GM12878 (cell line): Measurements from ENCODE around the gene MRGPRX4. TPM values are rescaled to one million over a fixed set of nuclear protein-coding genes. Genes with fewer than 3 reads are reported as not detected.
"Not testable (repeated sequence)": the region's sequence is repeated elsewhere in the genome, so short reads cannot be mapped to it uniquely, and the experiment has no call there.

Experiments
- ATAC-seq: fragments of 200-7000 bp; cut with Tn5 transposase; 3 replicates; pipeline ENCODE4 v1.9.1; 2020; ENCODE audit warnings: mild to moderate bottlenecking, moderate library complexity
- Bru-seq: library from RNA; stranded (reverse); fragments of 400-500 nt; gene quantifications from one replicate; lab custom pipeline; 2021; lab: Mats Ljungman, UMichigan
- BruChase-seq, 2 experiments: library from RNA; stranded (reverse); fragments of 400-500 nt; gene quantifications; one replicate each; lab custom pipeline; 2021; lab: Mats Ljungman, UMichigan
- BruUV-seq: library from RNA; stranded (reverse); fragments of 400-500 nt; replicated peaks from 2 replicates; lab custom pipeline; 2021; lab: Mats Ljungman, UMichigan
- CTCF ChIA-PET: fragments of 300-600 bp; sonication (Branson Sonifier 250); formaldehyde crosslinking; extraction: SDS; loops from one replicate; lab custom pipeline; 2021; ENCODE audit warnings: inconsistent platforms; lab: Yijun Ruan, JAX
- POLR2A ChIA-PET: fragments of 350-600 bp; formaldehyde crosslinking; extraction: SDS; loops from one replicate; lab custom pipeline; 2021; ENCODE audit warnings: inconsistent platforms; lab: Charles Lee
- RAD21 ChIA-PET: fragments of 300-600 bp; sonication (Branson Sonifier 250); formaldehyde crosslinking; loops from one replicate; lab custom pipeline; 2023; ENCODE audit warnings: antibody characterized with exemption; ENCODE audit not compliant: unreplicated experiment; lab: Charles Lee
- SMC1A ChIA-PET: fragments of 300-600 bp; sonication (Branson Sonifier 250); formaldehyde crosslinking; loops from one replicate; lab custom pipeline; 2023; ENCODE audit not compliant: unreplicated experiment, uncharacterized antibody; lab: Charles Lee
- DNase-seq: peaks from one replicate; pipeline ENCODE4 v3.0.0-alpha.2; 2011; ENCODE audit warnings: low read depth, low spot score
- FAIRE-seq: peaks from 3 replicates; lab custom pipeline; 2011; peaks lifted over from hg19 to GRCh38; lab: Jason Lieb, UNC
- H2AFZ ChIP-seq: 2 replicates; pipeline ENCODE4 v1.6.0; 2011; ENCODE audit warnings: low read depth, low read length, control low read depth; ENCODE audit not compliant: control insufficient read depth
- H3K27ac ChIP-seq: 2 replicates; pipeline ENCODE4 v1.5.1; 2011; ENCODE audit warnings: control low read depth; ENCODE audit not compliant: control insufficient read depth, insufficient read depth
- H3K27me3 ChIP-seq, 2 experiments: replicated peaks in 1 of 2; 2 replicates each; pipeline versions ENCODE4 v1.6.0 to v1.6.1; 2011; ENCODE audit warnings: low read length in 1 of 2; ENCODE audit not compliant: control insufficient read depth in 2 of 2, insufficient read depth in 2 of 2
- H3K36me3 ChIP-seq, 2 experiments: 2 replicates each; pipeline ENCODE4 v1.5.1; 2011; ENCODE audit warnings: low read length in 1 of 2; ENCODE audit not compliant: control insufficient read depth in 2 of 2, insufficient read depth in 2 of 2
- H3K4me1 ChIP-seq: 2 replicates; pipeline ENCODE4 v1.6.1; 2011; ENCODE audit warnings: mild to moderate bottlenecking, low read length, moderate library complexity, mixed read lengths; ENCODE audit not compliant: control insufficient read depth, insufficient read depth
- H3K4me2 ChIP-seq: 2 replicates; pipeline ENCODE4 v1.6.0; 2011; ENCODE audit warnings: control low read depth; ENCODE audit not compliant: control insufficient read depth, insufficient read depth
- H3K4me3 ChIP-seq: fragments of 200-600 bp; sonication (generic); 2 replicates; pipeline ENCODE4 v1.5.1; 2016
- H3K79me2 ChIP-seq: 2 replicates; pipeline ENCODE4 v1.6.0; 2011; ENCODE audit warnings: low read length; ENCODE audit not compliant: control insufficient read depth, insufficient read depth
- H3K9ac ChIP-seq: 2 replicates; pipeline ENCODE4 v1.8.0; 2011; ENCODE audit warnings: low read length, control low read depth, mixed read lengths; ENCODE audit not compliant: control insufficient read depth, insufficient read depth
- H3K9me3 ChIP-seq: replicated peaks from 3 replicates; pipeline ENCODE4 v1.5.1; 2011; ENCODE audit warnings: mild to moderate bottlenecking, low read length; ENCODE audit not compliant: control insufficient read depth, insufficient read depth
- H4K20me1 ChIP-seq: 2 replicates; pipeline ENCODE4 v1.6.0; 2011; ENCODE audit not compliant: control insufficient read depth, insufficient read depth
- BHLHE40 ChIP-seq, 2 experiments: fragments of 450-650 bp in 1 of 2; IDR thresholded peaks; 2 replicates each; pipeline ENCODE4 v1.6.1; 2011 to 2017; ENCODE audit warnings: low read depth in 2 of 2, borderline replicate concordance in 1 of 2, improper control_type of control experiment in 1 of 2, low read length in 1 of 2, mild to moderate bottlenecking in 1 of 2
- HCFC1 ChIP-seq: fragments of 150-350 bp; IDR thresholded peaks from 2 replicates; pipeline ENCODE4 v1.6.1; 2014; ENCODE audit warnings: low read length
- NFXL1 ChIP-seq: fragments of 450-650 bp; IDR thresholded peaks from 2 replicates; pipeline ENCODE4 v1.6.1; 2017; ENCODE audit warnings: antibody characterized with exemption, mild to moderate bottlenecking, borderline replicate concordance
- NFYA ChIP-seq: IDR thresholded peaks from 2 replicates; pipeline ENCODE4 v1.6.1; 2011; ENCODE audit warnings: low read depth, mild to moderate bottlenecking, low read length, improper control_type of control experiment, borderline replicate concordance
- SIN3A ChIP-seq: IDR thresholded peaks from 2 replicates; pipeline ENCODE4 v1.6.1; 2012; ENCODE audit warnings: low read depth, low read length, improper control_type of control experiment
- STAT3 ChIP-seq: IDR thresholded peaks from 2 replicates; pipeline ENCODE4 v1.6.1; 2011; ENCODE audit warnings: low read depth, low read length, improper control_type of control experiment
- WGBS: methylation state at CpG from one replicate; pipeline ENCODE4 v1.1.6; 2016; ENCODE audit warnings: low lambda C conversion rate; ENCODE audit not compliant: insufficient replicate concordance, insufficient coverage; ENCODE audit errors: missing lambda C conversion rate; 5-methylcytosine and 5-hydroxymethylcytosine counted together
- in situ Hi-C: fragments of 300-500 bp; cut with MboI; formaldehyde crosslinking; loops from 9 replicates; pipeline ENCODE4 v1.14.3; 2018; ENCODE audit warnings: mixed read lengths
- intact Hi-C: fragments of 100-400 bp; cut with micrococcal nuclease; formaldehyde crosslinking; loops from one replicate; pipeline ENCODE4 v1.14.2; 2022; ENCODE audit not compliant: unreplicated experiment
- long read RNA-seq, 2 experiments: library from polyadenylated mRNA; unstranded; transcript quantifications; one replicate each; pipeline ENCODE4 v2.0.0, GENCODE V29; 2019 to 2020
- polyA minus RNA-seq, 3 experiments: library from RNA; depleted of rRNA, polyadenylated mRNA; stranded (reverse); fragments of >200 nt; gene quantifications; 2 replicates each; pipeline ENCODE4 v1.2.3, GENCODE V29; 2011
- polyA plus RNA-seq, 11 experiments: library from polyadenylated mRNA; depleted of rRNA in 4 of 11; unstranded in 6 of 11; stranded (reverse) in 5 of 11; fragments of >200 nt; fragmentation: Nextera tagmentation in 4 of 11; fragmentation: Illumina TruSeq in 1 of 11; extraction: Ambion mirVana in 4 of 11; extraction: Trizol in 1 of 11; gene quantifications; 1 replicate in 1 of 11; 2 replicates in 10 of 11; pipeline versions ENCODE4 v1.2.1 to v1.2.3, GENCODE V29; 2011 to 2016; ENCODE audit warnings: inconsistent platforms in 2 of 11, missing spikeins in 2 of 11, low read depth in 1 of 11
- total RNA-seq, 4 experiments: library from RNA; depleted of rRNA in 3 of 4; stranded (reverse); fragments of >200 nt in 3 of 4; fragmentation: Illumina TruSeq in 1 of 4; extraction: Trizol in 1 of 4; gene quantifications; 2 replicates each; pipeline versions ENCODE4 v1.2.1 to v1.2.3, GENCODE V29; 2013 to 2021
- TF ChIP-seq, protein P1 (sequence below): IDR thresholded peaks from 2 replicates; pipeline ENCODE4 v1.6.1; 2011; ENCODE audit warnings: borderline replicate concordance, low read depth, mild to moderate bottlenecking, moderate library complexity, low read length; ENCODE audit not compliant: insufficient read depth, poor library complexity, severe bottlenecking

The MRGPRX4 gene
- total RNA-seq (2013; cell fraction: nucleolus; rRNA removed): not detected in 2 replicates
- total RNA-seq (2014; rRNA removed) (not detected in 2 replicates), total RNA-seq (2014; rRNA removed; fragmentation: Illumina TruSeq; extraction: Trizol) (not detected in 2 replicates), total RNA-seq (2021) (not detected in 2 replicates), polyA plus RNA-seq (2011; rRNA removed) (not detected in 2 replicates), polyA plus RNA-seq (2014; fragmentation: Illumina TruSeq; extraction: Trizol) (not detected in 2 replicates), polyA plus RNA-seq (2014; fragmentation: Nextera tagmentation; extraction: Ambion mirVana) (not detected), polyA plus RNA-seq (2014; rRNA removed) (not detected in 2 replicates), polyA plus RNA-seq (2016; fragmentation: Nextera tagmentation; extraction: Ambion mirVana) (not detected), polyA minus RNA-seq (2011; rRNA and poly(A)+ RNA removed) (not detected in 2 replicates), Bru-seq, nascent RNA (not detected), BruChase-seq, experiment 1, labeled RNA remaining after a 6-hour chase (not detected), BruChase-seq, experiment 2, labeled RNA remaining after a 2-hour chase (not detected)
- not detected for polyA plus RNA-seq (2011; ENCODE audit: low read depth)
- polyA plus RNA-seq (2011; cell fraction: cytosol; rRNA removed): not detected in 2 replicates
- polyA plus RNA-seq (2011; cell fraction: nucleus; rRNA removed): not detected in 2 replicates
- not detected in 2 replicates for polyA plus RNA-seq (2012)
- polyA minus RNA-seq (2011; cell fraction: cytosol; rRNA and poly(A)+ RNA removed): not detected in 2 replicates
- polyA minus RNA-seq (2011; cell fraction: nucleus; rRNA and poly(A)+ RNA removed): not detected in 2 replicates
- long read RNA-seq, experiment 1: 0 reads
- long read RNA-seq, experiment 2: 0 reads

- in situ Hi-C loops: no loop called here
- CTCF ChIA-PET: interaction anchor here (0.7 kb wide), 1 partner anchor 1377 kb away, joined by 3 read pairs; no protein-coding TSS in a partner anchor
Measured at GRCh38 chr11:18172666-18173065, at the start of gene MRGPRX4. TSS of gene MRGPRX4 (plus strand) at chr11:18172837. CDS start at chr11:18173257, 420 bp downstream.

GRCh38 chr11:18131115-18131514 is 41.5 kb upstream of the MRGPRX4 start:
- H3K4me3 ChIP-seq, H2AFZ ChIP-seq, H3K27me3 ChIP-seq, H4K20me1 ChIP-seq, H3K9ac ChIP-seq, ATAC-seq, H3K4me2 ChIP-seq, SMC1A ChIA-PET, H3K36me3 ChIP-seq, H3K4me1 ChIP-seq, H3K27ac ChIP-seq, FAIRE-seq, DNase-seq, RAD21 ChIA-PET, intact Hi-C loops, BruUV-seq, H3K79me2 ChIP-seq, in situ Hi-C loops, H3K9me3 ChIP-seq, POLR2A ChIA-PET: not testable (repeated sequence)
- CTCF ChIA-PET: interaction anchor here (1.9 kb wide), 1 partner anchor 73 kb away, joined by 5 read pairs; no protein-coding TSS in a partner anchor
- WGBS: 92% methylated on average over 4 of the region's 4 CpGs

More at GRCh38 chr11:18172666-18173065, at the start of gene MRGPRX4:
- H2AFZ ChIP-seq: no peak within 1 kb of the TSS
- H3K9me3 ChIP-seq: no peaks in the 10 kb centered on the region
- WGBS: 37% methylated on average over 3 of the region's 3 CpGs
- no peaks in the 10 kb centered on the region; a peak in 1 of 4 replicates for H3K27me3 ChIP-seq
- H3K9ac ChIP-seq: no peak within 1 kb of the TSS
- ChIA-PET SMC1A (interaction anchor here (1.0 kb wide), 1 partner anchor 12 kb away, joined by 3 read pairs; no protein-coding TSS in a partner anchor), POLR2A (no interaction called here), RAD21 (no interaction called here)
- TF ChIP-seq NFYA (no peak), HCFC1 (no peak), SIN3A (no peak), NFXL1 (no peak), BHLHE40 (IDR thresholded peaks at IDR 0.05; ENCODE audit: borderline replicate concordance in 1 of 2, low read depth in 2 of 2, low read length in 1 of 2) (no peak), STAT3 (no peak)
- TF ChIP-seq, protein P1, sequence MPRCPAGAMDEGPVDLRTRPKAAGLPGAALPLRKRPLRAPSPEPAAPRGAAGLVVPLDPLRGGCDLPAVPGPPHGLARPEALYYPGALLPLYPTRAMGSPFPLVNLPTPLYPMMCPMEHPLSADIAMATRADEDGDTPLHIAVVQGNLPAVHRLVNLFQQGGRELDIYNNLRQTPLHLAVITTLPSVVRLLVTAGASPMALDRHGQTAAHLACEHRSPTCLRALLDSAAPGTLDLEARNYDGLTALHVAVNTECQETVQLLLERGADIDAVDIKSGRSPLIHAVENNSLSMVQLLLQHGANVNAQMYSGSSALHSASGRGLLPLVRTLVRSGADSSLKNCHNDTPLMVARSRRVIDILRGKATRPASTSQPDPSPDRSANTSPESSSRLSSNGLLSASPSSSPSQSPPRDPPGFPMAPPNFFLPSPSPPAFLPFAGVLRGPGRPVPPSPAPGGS: no peak
- no peak within 1 kb of the TSS for H3K4me2 ChIP-seq
- no peaks in the 10 kb centered on the region for H3K36me3 ChIP-seq
- H3K27ac ChIP-seq: no peak within 1 kb of the TSS
- ATAC-seq: no peak
- intact Hi-C loops: no loop called here
- FAIRE-seq: no peak
- no peak for DNase-seq
- no peaks in the 10 kb centered on the region for H3K79me2 ChIP-seq
- no TSS peak for BruUV-seq
- H4K20me1 ChIP-seq: no peaks in the 10 kb centered on the region
- no peaks in the 10 kb centered on the region for H3K4me1 ChIP-seq
- H3K4me3 ChIP-seq: no peak within 1 kb of the TSS
